Large intestine (tissue), 3 donors: ENCODE measurements around the gene MAN1C1. TPM values are rescaled to one million over a fixed set of nuclear protein-coding genes. Genes with fewer than 3 reads are reported as not detected.

Source experiments
- DNase-seq, 2 donors: peaks; one replicate each; pipeline versions ENCODE4 v3.0.0 to v3.0.0-alpha.2; 2013
- H3K27ac ChIP-seq: one replicate; pipeline ENCODE4 v1.5.1; 2013; ENCODE audit warnings: low read length
- H3K27me3 ChIP-seq: 2 replicates; pipeline ENCODE4 v1.6.1; 2013; ENCODE audit warnings: low read length; ENCODE audit not compliant: control insufficient read depth, insufficient read depth
- H3K36me3 ChIP-seq: 2 replicates; pipeline ENCODE4 v1.6.1; 2013; ENCODE audit warnings: low read length; ENCODE audit not compliant: control insufficient read depth, insufficient read depth
- H3K4me1 ChIP-seq: one replicate; pipeline ENCODE4 v1.6.1; 2013; ENCODE audit warnings: low read length; ENCODE audit not compliant: control insufficient read depth, insufficient read depth
- H3K4me3 ChIP-seq: one replicate; pipeline ENCODE4 v1.5.1; 2013; ENCODE audit warnings: low read length
- H3K9me3 ChIP-seq: one replicate; pipeline ENCODE4 v1.6.1; 2013; ENCODE audit warnings: mild to moderate bottlenecking, low read depth, low read length, moderate library complexity; ENCODE audit not compliant: control insufficient read depth
- WGBS: methylation state at CpG from one replicate; pipeline ENCODE4 v1.1.5; 2013; ENCODE audit warnings: low lambda C conversion rate; ENCODE audit not compliant: insufficient coverage; 5-methylcytosine and 5-hydroxymethylcytosine counted together
- polyA plus RNA-seq: library from polyadenylated mRNA; unstranded; fragments of 120-200 nt; gene quantifications from one replicate; pipeline ENCODE4 v1.2.1, GENCODE V29; 2013

Gene MAN1C1
- polyA plus RNA-seq, 1 donor: 21.2 TPM

GRCh38 chr1:25613091-25613490 lies 3.5 kb upstream of the MAN1C1 start:
- WGBS: no CpG with 5 or more reads among the region's 3 CpGs
- Histone ChIP-seq H3K36me3 (no peaks in the 10 kb centered on the region), H3K4me1 (peaks cover 1% of the 10 kb centered on the region), H3K27me3 (peaks cover 18% of the 10 kb centered on the region), H3K9me3 (no peaks in the 10 kb centered on the region), H3K27ac (no peak overlapping the region), H3K4me3 (no peak overlapping the region)
- no peak for DNase-seq

GRCh38 chr1:25614501-25615171 lies 2.0 kb upstream of the MAN1C1 start:
- no peaks in the 10 kb centered on the region for H3K9me3 ChIP-seq
- H3K36me3 ChIP-seq: no peaks in the 10 kb centered on the region
- H3K27me3 ChIP-seq: peaks cover 28% of the 10 kb centered on the region
- WGBS: no CpG with 5 or more reads among the region's 4 CpGs
- DNase-seq: no peak
- peaks cover 6% of the 10 kb centered on the region for H3K4me1 ChIP-seq
- no peak overlapping the region for H3K4me3 ChIP-seq
- H3K27ac ChIP-seq: no peak overlapping the region

DNA sequence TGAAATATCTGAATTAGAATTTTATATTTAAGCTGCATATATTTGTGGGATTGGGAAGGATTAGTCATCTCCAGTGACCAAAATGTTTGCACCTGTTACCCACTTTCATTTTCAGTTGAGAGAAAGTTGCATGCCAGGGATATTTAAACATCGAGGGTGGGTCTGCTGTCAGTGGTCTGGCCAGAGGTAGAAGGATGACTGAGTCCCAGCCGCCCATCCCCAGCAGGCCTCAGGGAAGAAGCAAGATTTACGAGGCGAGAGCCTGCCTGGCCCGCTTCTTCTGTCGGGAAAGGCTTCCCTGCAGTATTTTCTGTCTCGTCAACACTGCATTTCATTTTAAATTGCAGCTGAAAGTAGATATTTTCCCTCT lies 1.4 kb upstream of the MAN1C1 start:
- peaks cover 6% of the 10 kb centered on the region for H3K4me1 ChIP-seq
- no peak overlapping the region for H3K4me3 ChIP-seq
- no peak for DNase-seq
- no peaks in the 10 kb centered on the region for H3K36me3 ChIP-seq
- no peak overlapping the region for H3K27ac ChIP-seq
- 39% methylated on average over 2 of the region's 7 CpGs for WGBS
- peaks cover 29% of the 10 kb centered on the region for H3K27me3 ChIP-seq
- H3K9me3 ChIP-seq: no peaks in the 10 kb centered on the region

GRCh38 chr1:25615563-25616094 lies 962 bp upstream of the MAN1C1 start:
- peak overlapping the region; percentile 47 for H3K27ac ChIP-seq
- DNase-seq: no peak
- no peaks in the 10 kb centered on the region for H3K9me3 ChIP-seq
- no CpG with 5 or more reads among the region's 12 CpGs for WGBS
- peaks cover 29% of the 10 kb centered on the region for H3K27me3 ChIP-seq
- H3K4me3 ChIP-seq: peak overlapping the region; percentile 58
- no peaks in the 10 kb centered on the region for H3K36me3 ChIP-seq
- H3K4me1 ChIP-seq: peaks cover 6% of the 10 kb centered on the region

DNA sequence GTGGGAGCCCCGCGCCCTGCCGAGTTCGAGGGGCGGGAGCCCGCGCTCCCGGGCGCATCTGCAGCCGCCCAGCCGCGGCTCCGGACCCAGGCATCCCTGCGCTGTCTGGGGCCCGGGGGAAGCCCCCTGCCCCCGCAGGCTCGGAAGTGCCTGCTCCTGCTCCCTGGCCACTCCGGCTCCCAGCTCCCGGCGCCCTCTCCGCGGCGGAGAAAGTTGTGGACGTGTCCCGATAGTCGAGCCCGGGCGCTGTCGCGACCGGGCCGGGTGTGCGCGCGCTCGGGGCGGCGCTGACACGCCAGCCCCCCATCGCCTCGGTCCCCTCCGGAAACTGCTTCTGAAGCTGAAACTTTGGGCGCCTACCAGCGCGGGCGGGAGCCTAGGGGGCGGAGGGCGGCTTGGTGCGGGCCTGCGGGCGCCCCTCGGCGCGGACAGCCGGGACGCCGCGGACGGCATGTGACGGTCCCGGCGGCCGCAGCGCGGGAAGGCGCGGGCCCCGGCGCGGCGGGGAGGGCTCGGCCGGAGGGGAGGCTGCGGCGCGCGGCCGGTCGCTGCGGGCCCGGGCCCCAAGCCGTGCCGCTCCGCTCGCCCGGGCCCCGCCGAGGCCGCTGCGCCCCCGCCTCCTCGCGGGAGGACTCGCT lies 515 bp downstream of the MAN1C1 start:
- no peak overlapping the region for H3K27ac ChIP-seq
- no peaks in the 10 kb centered on the region for H3K36me3 ChIP-seq
- peak overlapping the region; percentile 47 for H3K4me3 ChIP-seq
- H3K4me1 ChIP-seq: peaks cover 6% of the 10 kb centered on the region
- peaks cover 26% of the 10 kb centered on the region for H3K27me3 ChIP-seq
- no peaks in the 10 kb centered on the region for H3K9me3 ChIP-seq
- no CpG with 5 or more reads among the region's 94 CpGs for WGBS
- DNase-seq: peak in 1 of 2 donors; percentile 26

DNA sequence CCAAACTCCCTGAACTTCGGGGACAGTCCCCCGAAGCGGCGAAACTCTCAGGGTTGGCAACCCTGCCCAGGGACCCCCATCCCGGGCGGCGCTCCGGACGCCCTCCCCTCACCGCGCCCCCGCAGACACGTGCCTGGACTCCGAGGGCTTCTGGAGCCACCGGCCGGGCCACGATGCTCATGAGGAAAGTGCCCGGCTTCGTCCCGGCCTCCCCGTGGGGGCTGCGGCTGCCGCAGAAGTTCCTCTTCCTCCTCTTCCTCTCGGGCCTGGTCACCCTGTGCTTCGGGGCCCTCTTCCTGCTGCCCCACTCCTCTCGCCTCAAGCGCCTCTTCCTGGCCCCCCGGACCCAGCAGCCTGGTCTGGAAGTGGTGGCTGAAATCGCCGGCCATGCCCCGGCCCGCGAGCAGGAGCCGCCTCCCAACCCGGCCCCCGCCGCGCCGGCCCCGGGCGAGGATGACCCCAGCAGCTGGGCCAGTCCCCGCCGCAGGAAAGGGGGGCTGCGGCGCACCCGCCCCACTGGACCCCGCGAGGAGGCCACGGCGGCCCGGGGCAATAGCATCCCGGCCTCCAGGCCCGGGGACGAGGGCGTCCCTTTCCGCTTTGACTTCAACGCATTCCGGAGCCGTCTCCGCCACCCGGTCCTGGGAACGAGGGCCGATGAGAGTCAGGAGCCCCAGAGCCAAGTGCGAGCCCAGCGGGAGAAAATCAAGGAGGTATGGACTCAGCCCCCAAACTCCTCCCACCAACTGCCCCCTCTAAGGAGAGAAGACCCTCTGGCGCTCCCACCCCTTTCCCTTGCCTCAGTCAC lies 1.2 kb downstream of the MAN1C1 start:
- peaks cover 8% of the 10 kb centered on the region for H3K4me1 ChIP-seq
- no peaks in the 10 kb centered on the region for H3K36me3 ChIP-seq
- no peaks in the 10 kb centered on the region for H3K9me3 ChIP-seq
- no peak overlapping the region for H3K27ac ChIP-seq
- WGBS: no CpG with 5 or more reads among the region's 66 CpGs
- peaks cover 22% of the 10 kb centered on the region for H3K27me3 ChIP-seq
- peak overlapping the region; percentile 47 for H3K4me3 ChIP-seq
- peak in 1 of 2 donors; percentile 19 for DNase-seq

DNA sequence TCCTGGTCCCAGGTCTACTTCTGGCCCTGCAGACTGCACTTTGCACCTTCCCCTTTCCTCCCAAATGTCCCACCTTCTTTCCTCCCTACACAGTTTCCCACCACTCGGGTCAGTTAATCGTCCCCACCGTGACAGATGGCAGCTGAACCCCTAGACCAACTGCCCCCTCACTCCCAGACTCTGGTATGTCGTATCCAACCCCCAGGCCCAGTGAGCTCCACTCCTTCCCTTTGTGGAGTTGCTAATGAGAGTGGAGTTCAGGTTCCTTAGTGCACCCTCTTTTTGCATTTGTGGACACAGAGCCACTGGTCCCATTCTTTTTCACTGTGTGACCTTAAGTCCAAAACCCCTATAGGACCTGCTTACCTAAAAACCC lies 1.8 kb downstream of the MAN1C1 start:
- no peak for DNase-seq
- Histone ChIP-seq H3K4me1 (peaks cover 8% of the 10 kb centered on the region), H3K4me3 (peak overlapping the region; percentile 47), H3K36me3 (no peaks in the 10 kb centered on the region), H3K9me3 (no peaks in the 10 kb centered on the region), H3K27ac (no peak overlapping the region), H3K27me3 (peaks cover 22% of the 10 kb centered on the region)
- WGBS: 18% methylated on average over 3 of the region's 4 CpGs

GRCh38 chr1:25619101-25619890 lies 2.7 kb downstream of the MAN1C1 start:
- H3K4me1 ChIP-seq: peaks cover 8% of the 10 kb centered on the region
- peaks cover 22% of the 10 kb centered on the region for H3K27me3 ChIP-seq
- H3K9me3 ChIP-seq: no peaks in the 10 kb centered on the region
- H3K4me3 ChIP-seq: no peak overlapping the region
- peaks cover 2% of the 10 kb centered on the region for H3K36me3 ChIP-seq
- no peak for DNase-seq
- WGBS: 83% methylated on average over 1 of the region's 11 CpGs
- H3K27ac ChIP-seq: no peak overlapping the region

- Histone ChIP-seq H3K36me3 (peaks cover 2% of the 10 kb centered on the region), H3K4me1 (peaks cover 8% of the 10 kb centered on the region), H3K27ac (no peak overlapping the region), H3K9me3 (no peaks in the 10 kb centered on the region), H3K4me3 (no peak overlapping the region), H3K27me3 (peaks cover 22% of the 10 kb centered on the region)
- no CpG with 5 or more reads among the region's 4 CpGs for WGBS
- no peak for DNase-seq
Measured at GRCh38 chr1:25620211-25620610, 3.6 kb downstream of the MAN1C1 start.
